Astrocyte (in vitro differentiated cells and primary cell): ENCODE data around the gene VPS13D. TPM values are rescaled to one million over a fixed set of nuclear protein-coding genes. Genes with fewer than 3 reads are reported as not detected.

Source experiments
- DNase-seq: peaks from one replicate; pipeline ENCODE4 v3.0.0-alpha.2; 2010; ENCODE audit warnings: low read depth
- FAIRE-seq: peaks from 2 replicates; lab custom pipeline; 2011; peaks lifted over from hg19 to GRCh38; lab: Jason Lieb, UNC
- H2AFZ ChIP-seq: 2 replicates; pipeline ENCODE4 v1.6.0; 2012; ENCODE audit warnings: low read depth, low read length, inconsistent platforms
- H3K27ac ChIP-seq: 2 replicates; pipeline ENCODE4 v1.5.1; 2011; ENCODE audit warnings: low read depth, low read length, inconsistent platforms
- H3K27me3 ChIP-seq: 2 replicates; pipeline ENCODE4 v1.6.0; 2011; ENCODE audit warnings: low read length, inconsistent platforms; ENCODE audit not compliant: insufficient read depth
- H3K36me3 ChIP-seq: 2 replicates; pipeline ENCODE4 v1.5.1; 2011; ENCODE audit warnings: low read length, inconsistent platforms; ENCODE audit not compliant: insufficient read depth
- H3K4me1 ChIP-seq: 2 replicates; pipeline ENCODE4 v1.5.1; 2011; ENCODE audit warnings: low read length, inconsistent platforms; ENCODE audit not compliant: insufficient read depth
- H3K4me2 ChIP-seq: 2 replicates; pipeline ENCODE4 v1.6.0; 2012; ENCODE audit warnings: low read length, inconsistent platforms
- H3K4me3 ChIP-seq: 2 replicates; pipeline ENCODE4 v1.5.1; 2011; ENCODE audit warnings: low read depth, mild to moderate bottlenecking, low read length, inconsistent platforms; ENCODE audit not compliant: insufficient read depth
- H3K79me2 ChIP-seq: 2 replicates; pipeline ENCODE4 v1.6.0; 2012; ENCODE audit warnings: mild to moderate bottlenecking, low read length, inconsistent platforms; ENCODE audit not compliant: insufficient read depth
- H3K9ac ChIP-seq: 2 replicates; pipeline ENCODE4 v1.6.0; 2012; ENCODE audit warnings: mild to moderate bottlenecking, low read length, inconsistent platforms
- H3K9me3 ChIP-seq: 2 replicates; pipeline ENCODE4 v1.5.1; 2012; ENCODE audit warnings: low read depth, mild to moderate bottlenecking, low read length, inconsistent platforms; ENCODE audit not compliant: insufficient read depth
- H4K20me1 ChIP-seq: 2 replicates; pipeline ENCODE4 v1.6.0; 2012; ENCODE audit warnings: low read length, inconsistent platforms; ENCODE audit not compliant: insufficient read depth
- H3K27ac Mint-ChIP-seq: one replicate; pipeline ENCODE4 v1.8.0; 2021; ENCODE audit warnings: mild to moderate bottlenecking, mixed read lengths; ENCODE audit not compliant: unreplicated experiment
- H3K27me3 Mint-ChIP-seq: one replicate; pipeline ENCODE4 v1.8.0; 2021; ENCODE audit warnings: low read depth, mixed read lengths; ENCODE audit not compliant: unreplicated experiment
- H3K36me3 Mint-ChIP-seq: one replicate; pipeline ENCODE4 v1.8.0; 2021; ENCODE audit warnings: low read depth, mixed read lengths; ENCODE audit not compliant: unreplicated experiment
- H3K4me1 Mint-ChIP-seq: one replicate; pipeline ENCODE4 v1.8.0; 2021; ENCODE audit warnings: low read depth, mixed read lengths; ENCODE audit not compliant: unreplicated experiment
- H3K4me3 Mint-ChIP-seq: one replicate; pipeline ENCODE4 v1.8.0; 2021; ENCODE audit warnings: mild to moderate bottlenecking, moderate library complexity, mixed read lengths; ENCODE audit not compliant: unreplicated experiment
- H3K9me3 Mint-ChIP-seq: one replicate; pipeline ENCODE4 v1.8.0; 2021; ENCODE audit warnings: mild to moderate bottlenecking, mixed read lengths; ENCODE audit not compliant: unreplicated experiment
- CTCF ChIP-seq: IDR thresholded peaks from 2 replicates; pipeline ENCODE4 v1.5.1; 2011; ENCODE audit warnings: low read depth, mild to moderate bottlenecking, inconsistent platforms, low read length, moderate library complexity; ENCODE audit not compliant: insufficient read depth
- EZH2 ChIP-seq: IDR thresholded peaks from 2 replicates; pipeline ENCODE4 v1.6.1; 2012; ENCODE audit warnings: mild to moderate bottlenecking, low read length, inconsistent platforms; ENCODE audit not compliant: insufficient read depth
- total RNA-seq: library from RNA; stranded (reverse); gene quantifications from 2 replicates; pipeline ENCODE4 v1.2.1, GENCODE V29; 2021

Gene VPS13D
- total RNA-seq, 1 donor from 2014 or later: 25.9 TPM

GRCh38 chr1:12405325-12406210 is 175.7 kb downstream of the VPS13D start:
- DNase-seq (peak; percentile 59), FAIRE-seq (no peak)
- H3K4me1 Mint-ChIP-seq: peaks cover 19% of the 10 kb centered on the region
- Histone ChIP-seq H3K9me3 (no peaks in the 10 kb centered on the region), H3K79me2 (no peaks in the 10 kb centered on the region), H3K27me3 (no peaks in the 10 kb centered on the region), H2AFZ (no peak overlapping the region), H3K36me3 (peaks cover 12% of the 10 kb centered on the region), H3K4me2 (peak overlapping the region; percentile 3), H3K4me1 (peaks cover 18% of the 10 kb centered on the region), H3K27ac (peak overlapping the region; percentile 18), H4K20me1 (no peaks in the 10 kb centered on the region), H3K9ac (peak overlapping the region; percentile 11), H3K4me3 (no peak overlapping the region)
- H3K4me3 Mint-ChIP-seq: no peak overlapping the region
- H3K36me3 Mint-ChIP-seq: peaks cover 14% of the 10 kb centered on the region
- no peaks in the 10 kb centered on the region for H3K27me3 Mint-ChIP-seq
- no peaks in the 10 kb centered on the region for H3K9me3 Mint-ChIP-seq
- TF ChIP-seq CTCF: peak; percentile 21
- TF ChIP-seq EZH2: no peak
- no peak overlapping the region for H3K27ac Mint-ChIP-seq

- peak overlapping the region; percentile 10 for H3K27ac Mint-ChIP-seq
- peaks cover 19% of the 10 kb centered on the region for H3K4me1 Mint-ChIP-seq
- H3K4me3 Mint-ChIP-seq: no peak overlapping the region
- TF ChIP-seq EZH2: no peak
- peak overlapping the region; percentile 14 for H3K4me2 ChIP-seq
- H3K4me1 ChIP-seq: peaks cover 18% of the 10 kb centered on the region
- H2AFZ ChIP-seq: no peak overlapping the region
- no peaks in the 10 kb centered on the region for H3K79me2 ChIP-seq
- H3K36me3 ChIP-seq: peaks cover 12% of the 10 kb centered on the region
- no peaks in the 10 kb centered on the region for H3K9me3 ChIP-seq
- peak; percentile 68 for DNase-seq
- H3K9ac ChIP-seq: peak overlapping the region; percentile 11
- H3K27ac ChIP-seq: peak overlapping the region; percentile 18
- H3K36me3 Mint-ChIP-seq: peaks cover 14% of the 10 kb centered on the region
- H4K20me1 ChIP-seq: no peaks in the 10 kb centered on the region
- H3K27me3 ChIP-seq: no peaks in the 10 kb centered on the region
- FAIRE-seq: no peak
- no peaks in the 10 kb centered on the region for H3K9me3 Mint-ChIP-seq
- H3K4me3 ChIP-seq: no peak overlapping the region
- no peaks in the 10 kb centered on the region for H3K27me3 Mint-ChIP-seq
These were observed 176.6 kb downstream of the VPS13D start for GRCh38 chr1:12406211-12407021.

DNA sequence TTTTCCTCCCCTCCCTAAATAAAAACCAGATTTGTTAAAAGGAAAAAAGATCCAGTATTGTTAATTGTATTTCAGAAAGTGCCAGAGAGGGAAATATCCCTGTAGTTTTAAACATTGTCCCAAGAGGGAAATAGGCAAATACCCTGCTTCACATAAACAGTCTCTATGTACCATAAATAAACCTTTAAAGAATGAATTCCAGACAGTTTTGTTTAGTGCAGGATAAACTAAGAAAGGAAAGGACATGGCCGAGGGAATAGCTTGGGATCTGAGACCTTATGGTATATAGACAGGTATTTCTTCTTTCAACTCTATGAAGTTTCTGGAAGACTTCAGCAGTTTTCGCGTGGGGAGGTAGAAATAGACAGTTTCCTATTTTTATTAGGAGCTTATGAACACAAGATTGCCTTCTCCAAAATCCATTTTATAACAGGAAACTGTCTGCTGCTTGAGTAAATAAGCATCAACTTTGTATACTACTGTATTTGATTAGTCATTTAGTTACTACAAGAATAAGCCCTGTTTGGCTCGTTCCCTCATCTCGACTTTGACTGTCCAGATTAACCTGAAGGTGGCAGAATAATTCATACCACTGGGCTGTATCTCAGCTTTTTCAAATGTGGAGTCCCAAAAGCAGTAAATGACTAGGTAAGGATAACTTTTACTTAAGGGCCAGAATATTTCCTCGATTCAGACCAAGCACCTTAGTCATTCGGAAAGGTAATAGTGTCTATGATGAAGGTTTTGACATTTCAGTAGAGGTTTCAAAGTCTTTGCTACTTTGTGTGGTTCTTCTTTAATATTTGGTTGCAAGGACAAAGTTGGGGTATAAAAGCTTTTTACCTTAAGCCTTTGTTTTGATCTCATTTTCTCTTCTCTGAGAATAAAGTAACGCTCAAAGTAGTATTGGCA is 177.5 kb downstream of the VPS13D start:
- H3K36me3 ChIP-seq: peaks cover 14% of the 10 kb centered on the region
- DNase-seq (peak; percentile 57), FAIRE-seq (peak; percentile 65)
- H3K27me3 ChIP-seq: no peaks in the 10 kb centered on the region
- peaks cover 18% of the 10 kb centered on the region for H3K4me1 ChIP-seq
- H3K4me1 Mint-ChIP-seq: peaks cover 19% of the 10 kb centered on the region
- peaks cover 14% of the 10 kb centered on the region for H3K36me3 Mint-ChIP-seq
- no peaks in the 10 kb centered on the region for H3K9me3 ChIP-seq
- no peak for TF ChIP-seq EZH2
- peak; percentile 29 for TF ChIP-seq CTCF
- no peak overlapping the region for H3K9ac ChIP-seq
- H4K20me1 ChIP-seq: no peaks in the 10 kb centered on the region
- H3K79me2 ChIP-seq: no peaks in the 10 kb centered on the region
- H3K27me3 Mint-ChIP-seq: no peaks in the 10 kb centered on the region
- no peak overlapping the region for H2AFZ ChIP-seq
- no peak overlapping the region for H3K27ac Mint-ChIP-seq
- H3K4me2 ChIP-seq: peak overlapping the region; percentile 14
- H3K27ac ChIP-seq: peak overlapping the region; percentile 18
- no peak overlapping the region for H3K4me3 Mint-ChIP-seq
- H3K4me3 ChIP-seq: no peak overlapping the region
- H3K9me3 Mint-ChIP-seq: no peaks in the 10 kb centered on the region
